Right atrium auricular region (tissue), 2 donors: ENCODE data around the gene ZG16. TPM values are rescaled to one million over a fixed set of nuclear protein-coding genes. Genes with fewer than 3 reads are reported as not detected.

Experiments
- DNase-seq: peaks from one replicate; pipeline ENCODE4 v3.0.0-alpha.2; 2019; ENCODE audit warnings: low spot score
- H3K27ac ChIP-seq, 2 donors: fragments of 200-600 bp; sonication (generic); 1 replicate in 1 of 2; 2 replicates in 1 of 2; pipeline ENCODE4 v1.5.1; 2016 to 2019
- H3K27me3 ChIP-seq, 2 donors: fragments of 200-600 bp; sonication (generic); one replicate each; pipeline versions ENCODE4 v1.5.1 to v1.6.0; 2017 to 2019
- H3K36me3 ChIP-seq: fragments of 200-600 bp; sonication (generic); one replicate; pipeline ENCODE4 v1.5.1; 2016
- H3K4me1 ChIP-seq, 2 donors: fragments of 200-600 bp; sonication (generic); one replicate each; pipeline versions ENCODE4 v1.5.1 to v1.6.0; 2017 to 2019
- H3K4me3 ChIP-seq, 2 donors: fragments of 200-600 bp; sonication (generic); 1 replicate in 1 of 2; 2 replicates in 1 of 2; pipeline ENCODE4 v1.5.1; 2017 to 2019; ENCODE audit warnings: mild to moderate bottlenecking in 1 of 2, moderate library complexity in 1 of 2
- H3K9me3 ChIP-seq, 2 donors: fragments of 200-600 bp; sonication (generic); one replicate each; pipeline ENCODE4 v1.5.1; 2019
- CTCF ChIP-seq, 2 donors: fragments of 200-600 bp; sonication (generic); IDR thresholded peaks; one replicate each; pipeline ENCODE4 v1.5.1; 2019; ENCODE audit warnings: antibody characterized with exemption in 2 of 2
- total RNA-seq, 2 donors: library from RNA; depleted of rRNA; stranded (reverse); fragments of >200 nt; gene quantifications; one replicate each; pipeline ENCODE4 v1.1.0, GENCODE V29; 2016

Gene ZG16
- total RNA-seq, 2 donors from 2014 or later = not detected

- no peak for TF ChIP-seq CTCF (IDR thresholded peaks at IDR 0.05)
- Histone ChIP-seq H3K9me3 (no peaks in the 10 kb centered on the region), H3K27me3 (no peaks in the 10 kb centered on the region), H3K36me3 (peaks cover 25% of the 10 kb centered on the region), H3K4me1 (peaks cover 0 to 19% of the 10 kb centered on the region in 2 donors), H3K4me3 (no peak overlapping the region), H3K27ac (no peak overlapping the region)
- no peak for DNase-seq
Measured at GRCh38 chr16:29802416-29802935, 24.4 kb downstream of the ZG16 start.

GRCh38 chr16:29804020-29804419 lies 26.0 kb downstream of the ZG16 start:
- H3K36me3 ChIP-seq = peaks cover 20% of the 10 kb centered on the region
- peaks cover 0 to 35% of the 10 kb centered on the region in 2 donors for H3K4me1 ChIP-seq
- H3K9me3 ChIP-seq = no peaks in the 10 kb centered on the region
- no peak overlapping the region for H3K4me3 ChIP-seq
- no peak for DNase-seq
- no peaks in the 10 kb centered on the region for H3K27me3 ChIP-seq
- TF ChIP-seq CTCF (IDR thresholded peaks at IDR 0.05) = no peak
- H3K27ac ChIP-seq = peak overlapping the region in 1 of 2 donors; percentile 100

- no peaks in the 10 kb centered on the region for H3K9me3 ChIP-seq
- peaks cover 20% of the 10 kb centered on the region for H3K36me3 ChIP-seq
- peaks cover 0 to 41% of the 10 kb centered on the region in 2 donors for H3K4me1 ChIP-seq
- TF ChIP-seq CTCF (IDR thresholded peaks at IDR 0.05) = no peak
- peak overlapping the region; percentile 62 to 78 for H3K4me3 ChIP-seq
- no peak for DNase-seq
- no peaks in the 10 kb centered on the region for H3K27me3 ChIP-seq
- peak overlapping the region; percentile 98 to 100 for H3K27ac ChIP-seq
Measured at GRCh38 chr16:29804455-29805231, 26.6 kb downstream of the ZG16 start.

- peak overlapping the region; percentile 98 to 100 for H3K27ac ChIP-seq
- TF ChIP-seq CTCF (IDR thresholded peaks at IDR 0.05) = no peak
- DNase-seq = peak; percentile 98
- peaks cover 14% of the 10 kb centered on the region for H3K36me3 ChIP-seq
- peaks cover 0 to 49% of the 10 kb centered on the region in 2 donors for H3K4me1 ChIP-seq
- H3K27me3 ChIP-seq = no peaks in the 10 kb centered on the region
- no peaks in the 10 kb centered on the region for H3K9me3 ChIP-seq
- H3K4me3 ChIP-seq = peak overlapping the region; percentile 62 to 78
Measured at GRCh38 chr16:29805232-29806098, 27.4 kb downstream of the ZG16 start.

- H3K27me3 ChIP-seq = no peaks in the 10 kb centered on the region
- peaks cover 0 to 56% of the 10 kb centered on the region in 2 donors for H3K4me1 ChIP-seq
Measured at GRCh38 chr16:29806099-29806579, 28.1 kb downstream of the ZG16 start, which contains the start of gene MAZ. TSS of gene MAZ (plus strand) at chr16:29806529. CDS start at chr16:29806702, 173 bp downstream.

More at GRCh38 chr16:29806099-29806579, 28.1 kb downstream of the ZG16 start, which contains the start of gene MAZ:
- TF ChIP-seq CTCF (IDR thresholded peaks at IDR 0.05) = no peak
- no peak for DNase-seq
- H3K4me3 ChIP-seq = peak within 1 kb of the TSS; percentile 69 to 78
- H3K27ac ChIP-seq = peak within 1 kb of the TSS; percentile 98 to 100
- peaks cover 14% of the 10 kb centered on the region for H3K36me3 ChIP-seq
- no peaks in the 10 kb centered on the region for H3K9me3 ChIP-seq
